ENCODE measurements around the gene MANSC4. TPM values are rescaled to one million over a fixed set of nuclear protein-coding genes. Genes with fewer than 3 reads are reported as not detected.

MANSC4 gene
- polyA plus RNA-seq, 2 donors: not detected

DNA sequence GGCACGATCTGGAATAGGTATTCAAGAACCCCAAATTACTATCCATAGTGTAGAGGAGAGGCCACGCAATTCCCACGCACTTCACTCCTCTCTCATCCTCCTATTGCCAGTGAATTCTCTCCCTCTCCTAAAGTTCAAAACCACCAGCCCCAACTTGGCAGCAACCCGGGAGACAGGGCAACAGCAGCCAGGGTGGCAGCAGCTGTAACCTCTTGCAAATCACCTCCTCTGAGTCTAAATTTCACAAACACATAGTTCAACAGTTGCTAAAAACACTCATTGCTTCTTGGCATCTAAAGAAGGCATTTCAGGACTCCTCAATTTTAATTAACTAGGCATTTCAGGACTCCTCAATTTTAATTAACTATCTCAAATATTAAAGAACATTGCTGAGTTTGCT is 37.7 kb upstream of the MANSC4 start:
- Histone ChIP-seq H3K27me3 (ENCODE audit: control insufficient read depth in 1 of 2, insufficient read depth in 2 of 2, low read length in 2 of 2) (no peaks in the 10 kb centered on the region), H3K27ac (ENCODE audit: low read depth in 2 of 2, low read length in 1 of 2) (no peak overlapping the region), H3K36me3 (ENCODE audit: control insufficient read depth in 2 of 2, insufficient read depth in 2 of 2, low read length in 1 of 2) (no peaks in the 10 kb centered on the region), H3K9me3 (ENCODE audit: control insufficient read depth in 2 of 2, insufficient read depth in 1 of 2, low read depth in 1 of 2, low read length in 1 of 2) (no peaks in the 10 kb centered on the region), H3K4me3 (ENCODE audit: low read depth in 1 of 2, low read length in 2 of 2) (no peak overlapping the region), H3K4me1 (ENCODE audit: control insufficient read depth in 2 of 2, insufficient read depth in 2 of 2, low read length in 1 of 2) (no peaks in the 10 kb centered on the region)
- 82 to 89% methylated on average over 4 of the region's 4 CpGs for WGBS, 2 donors

DNA sequence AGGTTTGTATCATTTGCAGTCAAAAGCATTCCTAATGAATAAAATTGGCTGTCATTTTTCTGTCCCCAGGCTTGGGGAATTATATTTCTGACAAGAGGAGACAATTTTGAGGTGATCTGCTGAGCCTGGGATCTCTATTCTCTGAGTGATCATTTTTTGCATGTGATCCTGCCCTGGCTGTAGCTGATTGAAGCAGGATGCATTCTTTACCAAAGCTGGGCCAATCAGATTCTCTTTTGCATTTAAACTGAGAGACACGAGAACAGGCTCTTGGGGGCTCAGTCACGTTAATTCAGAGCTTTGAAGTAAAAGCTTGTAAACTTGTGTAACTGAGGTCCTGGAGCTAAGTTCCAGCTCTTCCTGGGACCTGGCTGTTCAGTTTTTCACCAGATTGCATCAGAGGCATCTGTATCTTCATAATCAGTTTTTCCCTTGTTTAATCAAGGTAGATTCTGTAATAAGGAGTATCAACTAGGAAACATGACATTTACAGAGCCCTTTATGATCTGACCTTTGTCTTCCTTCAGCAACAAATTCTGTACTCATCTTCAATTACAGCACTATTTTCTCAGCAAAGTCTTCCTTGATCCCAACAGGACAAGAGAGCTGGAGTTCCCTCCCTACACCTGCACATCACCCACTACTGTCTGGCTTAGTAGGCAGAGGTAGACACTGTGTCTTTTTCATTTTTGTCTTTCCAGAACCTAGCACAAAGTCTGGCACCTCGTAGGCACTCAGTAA is 35.0 kb upstream of the MANSC4 start:
- Histone ChIP-seq H3K27ac (ENCODE audit: low read depth in 2 of 2, low read length in 1 of 2) (no peak overlapping the region), H3K4me1 (ENCODE audit: control insufficient read depth in 2 of 2, insufficient read depth in 2 of 2, low read length in 1 of 2) (no peaks in the 10 kb centered on the region), H3K36me3 (ENCODE audit: control insufficient read depth in 2 of 2, insufficient read depth in 2 of 2, low read length in 1 of 2) (no peaks in the 10 kb centered on the region), H3K27me3 (ENCODE audit: control insufficient read depth in 1 of 2, insufficient read depth in 2 of 2, low read length in 2 of 2) (no peaks in the 10 kb centered on the region), H3K4me3 (ENCODE audit: low read depth in 1 of 2, low read length in 2 of 2) (no peak overlapping the region), H3K9me3 (ENCODE audit: control insufficient read depth in 2 of 2, insufficient read depth in 1 of 2, low read depth in 1 of 2, low read length in 1 of 2) (no peaks in the 10 kb centered on the region)
- WGBS, 2 donors: 50 to 53% methylated on average over 3 of the region's 3 CpGs

DNA sequence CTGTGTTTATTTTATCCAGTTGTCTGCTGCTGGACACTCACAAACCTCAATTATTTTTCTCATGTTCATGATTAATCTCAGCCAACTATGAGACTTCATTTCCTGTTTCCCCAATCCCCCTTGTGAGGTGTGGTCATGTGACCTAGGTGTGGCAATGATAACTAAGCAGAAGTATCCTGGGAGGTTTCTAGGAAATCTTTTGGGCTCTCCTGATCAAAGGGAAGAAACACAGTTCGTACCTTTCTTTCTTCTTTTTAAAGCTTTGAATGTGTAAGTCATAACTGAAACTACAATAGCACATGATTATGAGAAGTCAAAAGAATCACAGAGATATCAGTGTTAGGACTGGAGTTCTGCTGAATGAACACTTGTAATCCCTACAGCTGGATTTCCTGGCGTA is 34.4 kb upstream of the MANSC4 start:
- no peak overlapping the region for H3K4me3 ChIP-seq (ENCODE audit: low read depth in 1 of 2, low read length in 2 of 2)
- no peaks in the 10 kb centered on the region for H3K36me3 ChIP-seq (ENCODE audit: control insufficient read depth in 2 of 2, insufficient read depth in 2 of 2, low read length in 1 of 2)
- H3K4me1 ChIP-seq (ENCODE audit: control insufficient read depth in 2 of 2, insufficient read depth in 2 of 2, low read length in 1 of 2): no peaks in the 10 kb centered on the region
- no peak overlapping the region for H3K27ac ChIP-seq (ENCODE audit: low read depth in 2 of 2, low read length in 1 of 2)
- H3K27me3 ChIP-seq (ENCODE audit: control insufficient read depth in 1 of 2, insufficient read depth in 2 of 2, low read length in 2 of 2): no peaks in the 10 kb centered on the region
- no peaks in the 10 kb centered on the region for H3K9me3 ChIP-seq (ENCODE audit: control insufficient read depth in 2 of 2, insufficient read depth in 1 of 2, low read depth in 1 of 2, low read length in 1 of 2)
- WGBS, 2 donors: 63 to 80% methylated on average over 2 of the region's 2 CpGs

DNA sequence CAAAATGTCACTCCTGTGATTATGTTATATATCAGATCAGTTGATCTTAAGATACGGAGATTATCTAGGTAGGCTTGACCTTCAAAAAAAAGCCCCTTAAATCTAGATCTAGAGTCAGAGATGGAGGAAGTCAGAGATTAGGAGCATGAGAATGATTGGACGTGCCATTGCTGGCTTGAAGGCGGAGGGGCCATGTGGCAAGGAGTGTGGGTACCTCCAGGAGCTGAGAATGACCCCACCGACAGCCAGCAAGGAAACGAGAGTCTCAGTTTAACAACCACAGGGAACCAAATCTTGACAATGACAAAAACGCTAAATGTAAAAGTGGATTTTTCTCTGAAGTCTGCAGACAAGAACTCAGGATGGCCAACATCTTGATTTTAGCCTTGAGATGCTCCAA is 32.5 kb upstream of the MANSC4 start:
- Histone ChIP-seq H3K9me3 (ENCODE audit: control insufficient read depth in 2 of 2, insufficient read depth in 1 of 2, low read depth in 1 of 2, low read length in 1 of 2) (no peaks in the 10 kb centered on the region), H3K27me3 (ENCODE audit: control insufficient read depth in 1 of 2, insufficient read depth in 2 of 2, low read length in 2 of 2) (no peaks in the 10 kb centered on the region), H3K4me3 (ENCODE audit: low read depth in 1 of 2, low read length in 2 of 2) (no peak overlapping the region), H3K36me3 (ENCODE audit: control insufficient read depth in 2 of 2, insufficient read depth in 2 of 2, low read length in 1 of 2) (no peaks in the 10 kb centered on the region), H3K4me1 (ENCODE audit: control insufficient read depth in 2 of 2, insufficient read depth in 2 of 2, low read length in 1 of 2) (no peaks in the 10 kb centered on the region), H3K27ac (ENCODE audit: low read depth in 2 of 2, low read length in 1 of 2) (no peak overlapping the region)
- 78% methylated on average over 6 of the region's 6 CpGs for WGBS, 2 donors

DNA sequence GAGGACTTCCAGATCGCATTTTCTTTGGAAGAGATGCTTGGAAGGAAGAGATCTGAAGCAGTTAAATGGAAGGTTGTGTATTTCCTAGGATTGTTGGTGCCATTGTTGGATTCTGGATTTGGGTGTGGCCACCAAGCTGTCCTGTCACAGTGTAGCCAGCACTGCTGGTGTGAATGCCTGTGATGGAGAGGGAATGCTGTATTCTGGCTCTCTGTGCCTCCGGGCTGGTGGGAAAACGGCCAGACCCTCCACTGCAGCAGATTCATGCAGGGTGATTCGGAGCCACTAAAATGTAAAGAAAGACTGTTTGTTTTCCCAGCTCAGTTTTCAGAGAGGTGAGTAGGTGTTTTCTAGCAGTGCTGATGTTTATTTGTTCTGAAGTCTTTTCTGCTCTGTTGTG is 30.7 kb upstream of the MANSC4 start:
- Histone ChIP-seq H3K27me3 (ENCODE audit: control insufficient read depth in 1 of 2, insufficient read depth in 2 of 2, low read length in 2 of 2) (no peaks in the 10 kb centered on the region), H3K27ac (ENCODE audit: low read depth in 2 of 2, low read length in 1 of 2) (no peak overlapping the region), H3K9me3 (ENCODE audit: control insufficient read depth in 2 of 2, insufficient read depth in 1 of 2, low read depth in 1 of 2, low read length in 1 of 2) (no peaks in the 10 kb centered on the region), H3K4me1 (ENCODE audit: control insufficient read depth in 2 of 2, insufficient read depth in 2 of 2, low read length in 1 of 2) (no peaks in the 10 kb centered on the region), H3K4me3 (ENCODE audit: low read depth in 1 of 2, low read length in 2 of 2) (no peak overlapping the region), H3K36me3 (ENCODE audit: control insufficient read depth in 2 of 2, insufficient read depth in 2 of 2, low read length in 1 of 2) (no peaks in the 10 kb centered on the region)
- WGBS, 2 donors: 52 to 54% methylated on average over 4 of the region's 4 CpGs

DNA sequence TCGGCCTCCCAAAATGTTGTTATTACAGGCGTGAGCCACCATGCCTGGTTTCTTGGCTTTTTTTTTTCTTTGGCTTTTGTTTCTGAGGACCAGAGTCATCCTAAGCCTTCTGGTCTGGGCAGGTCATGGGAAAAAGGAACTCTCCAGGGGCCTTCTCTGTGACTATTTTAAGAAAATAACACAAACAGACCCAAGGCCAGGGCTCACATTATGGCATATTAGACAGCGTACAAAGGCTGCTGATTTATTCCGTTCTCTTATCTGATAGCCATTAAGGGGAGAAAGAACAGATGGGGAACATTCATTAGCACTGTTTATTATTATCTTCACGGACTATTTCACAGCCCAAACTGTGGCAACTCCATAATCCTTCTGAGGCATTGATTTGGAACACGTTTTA is 28.8 kb upstream of the MANSC4 start:
- no peak overlapping the region for H3K4me3 ChIP-seq (ENCODE audit: low read depth in 1 of 2, low read length in 2 of 2)
- no peak overlapping the region for H3K27ac ChIP-seq (ENCODE audit: low read depth in 2 of 2, low read length in 1 of 2)
- H3K36me3 ChIP-seq (ENCODE audit: control insufficient read depth in 2 of 2, insufficient read depth in 2 of 2, low read length in 1 of 2): no peaks in the 10 kb centered on the region
- 57 to 58% methylated on average over 6 of the region's 6 CpGs for WGBS, 2 donors
- no peaks in the 10 kb centered on the region for H3K27me3 ChIP-seq (ENCODE audit: control insufficient read depth in 1 of 2, insufficient read depth in 2 of 2, low read length in 2 of 2)
- no peaks in the 10 kb centered on the region for H3K9me3 ChIP-seq (ENCODE audit: control insufficient read depth in 2 of 2, insufficient read depth in 1 of 2, low read depth in 1 of 2, low read length in 1 of 2)
- no peaks in the 10 kb centered on the region for H3K4me1 ChIP-seq (ENCODE audit: control insufficient read depth in 2 of 2, insufficient read depth in 2 of 2, low read length in 1 of 2)

DNA sequence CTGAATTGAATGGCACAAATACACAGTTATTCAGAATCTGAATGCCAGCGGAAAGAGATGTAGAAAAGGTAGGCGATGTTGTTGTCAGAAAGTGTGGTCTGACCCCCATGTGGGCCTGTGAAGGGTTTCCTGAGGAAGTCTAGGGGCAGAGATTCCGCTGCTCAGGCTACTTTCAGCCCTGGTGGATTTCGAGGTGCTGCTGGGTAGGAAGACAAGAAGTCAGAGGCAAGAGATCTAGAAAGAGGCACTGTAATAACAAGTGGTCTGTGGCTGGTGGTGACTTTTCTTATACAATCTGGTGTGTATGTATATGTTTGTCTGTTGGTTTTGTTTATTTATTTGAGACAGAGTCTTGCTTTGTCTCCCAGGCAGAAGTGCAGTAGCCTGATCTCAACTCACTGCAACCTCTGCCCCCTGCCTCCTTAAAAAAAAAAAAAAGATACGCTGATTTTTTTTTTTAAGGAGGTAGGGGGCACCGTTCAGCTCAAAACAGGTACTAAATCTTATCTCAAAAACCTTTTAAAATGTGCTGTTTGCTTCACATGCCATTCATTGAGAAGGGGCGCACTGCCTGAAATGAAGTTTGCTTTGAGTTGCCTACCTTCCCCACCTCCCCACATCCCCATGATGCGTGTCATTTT is 27.1 kb upstream of the MANSC4 start:
- Histone ChIP-seq H3K9me3 (ENCODE audit: control insufficient read depth in 2 of 2, insufficient read depth in 1 of 2, low read depth in 1 of 2, low read length in 1 of 2) (no peaks in the 10 kb centered on the region), H3K27ac (ENCODE audit: low read depth in 2 of 2, low read length in 1 of 2) (no peak overlapping the region), H3K4me1 (ENCODE audit: control insufficient read depth in 2 of 2, insufficient read depth in 2 of 2, low read length in 1 of 2) (no peaks in the 10 kb centered on the region), H3K4me3 (ENCODE audit: low read depth in 1 of 2, low read length in 2 of 2) (no peak overlapping the region), H3K36me3 (ENCODE audit: control insufficient read depth in 2 of 2, insufficient read depth in 2 of 2, low read length in 1 of 2) (no peaks in the 10 kb centered on the region), H3K27me3 (ENCODE audit: control insufficient read depth in 1 of 2, insufficient read depth in 2 of 2, low read length in 2 of 2) (no peaks in the 10 kb centered on the region)
- WGBS, 2 donors: 65 to 68% methylated on average over 8 of the region's 8 CpGs

DNA sequence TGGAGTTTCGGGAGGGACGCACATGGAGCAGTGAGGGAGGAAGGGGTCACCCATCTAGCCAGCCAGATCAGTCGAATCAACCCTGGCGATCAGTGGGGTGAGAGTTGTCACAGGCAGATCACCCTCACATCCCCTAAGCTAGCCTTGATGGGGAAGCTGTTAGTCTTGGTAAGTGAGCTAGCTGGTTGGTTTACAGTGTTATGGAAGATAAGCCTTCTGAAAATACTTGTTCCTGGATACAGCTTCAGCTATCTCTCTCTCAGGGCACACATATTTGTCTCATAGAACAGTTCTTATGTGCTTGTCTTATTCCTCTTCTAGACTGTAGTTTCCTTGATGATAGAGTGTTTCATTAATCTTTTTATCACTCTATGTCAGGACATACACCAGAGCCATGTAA is 26.2 kb upstream of the MANSC4 start:
- no peaks in the 10 kb centered on the region for H3K9me3 ChIP-seq (ENCODE audit: control insufficient read depth in 2 of 2, insufficient read depth in 1 of 2, low read depth in 1 of 2, low read length in 1 of 2)
- H3K4me3 ChIP-seq (ENCODE audit: low read depth in 1 of 2, low read length in 2 of 2): no peak overlapping the region
- H3K36me3 ChIP-seq (ENCODE audit: control insufficient read depth in 2 of 2, insufficient read depth in 2 of 2, low read length in 1 of 2): peaks cover 0 to 4% of the 10 kb centered on the region in 2 donors
- no peaks in the 10 kb centered on the region for H3K4me1 ChIP-seq (ENCODE audit: control insufficient read depth in 2 of 2, insufficient read depth in 2 of 2, low read length in 1 of 2)
- WGBS, 2 donors: 97 to 98% methylated on average over 4 of the region's 4 CpGs
- no peak overlapping the region for H3K27ac ChIP-seq (ENCODE audit: low read depth in 2 of 2, low read length in 1 of 2)
- no peaks in the 10 kb centered on the region for H3K27me3 ChIP-seq (ENCODE audit: control insufficient read depth in 1 of 2, insufficient read depth in 2 of 2, low read length in 2 of 2)

DNA sequence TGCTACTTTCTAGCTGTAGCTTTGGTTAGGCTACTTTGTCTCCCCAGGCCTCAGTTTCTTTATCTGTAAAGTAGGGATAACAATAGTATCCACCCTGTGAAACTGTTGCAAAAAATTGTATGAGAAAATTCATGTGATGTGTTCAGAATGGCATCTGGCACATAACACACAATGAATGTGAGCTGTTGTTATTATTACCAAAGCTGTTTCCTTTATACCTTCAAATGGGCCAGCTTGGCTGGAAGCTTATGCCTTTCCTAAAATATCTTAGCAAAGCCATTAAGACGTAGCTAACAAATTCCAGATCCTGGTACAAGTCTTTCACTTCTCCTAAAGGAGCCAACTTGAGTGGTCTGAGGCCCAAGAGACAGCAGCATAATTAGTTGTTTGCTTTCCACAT is 25.2 kb upstream of the MANSC4 start:
- no peak overlapping the region for H3K4me3 ChIP-seq (ENCODE audit: low read depth in 1 of 2, low read length in 2 of 2)
- no peak overlapping the region for H3K27ac ChIP-seq (ENCODE audit: low read depth in 2 of 2, low read length in 1 of 2)
- no peaks in the 10 kb centered on the region for H3K4me1 ChIP-seq (ENCODE audit: control insufficient read depth in 2 of 2, insufficient read depth in 2 of 2, low read length in 1 of 2)
- no peaks in the 10 kb centered on the region for H3K9me3 ChIP-seq (ENCODE audit: control insufficient read depth in 2 of 2, insufficient read depth in 1 of 2, low read depth in 1 of 2, low read length in 1 of 2)
- 0 to 45% methylated on average over 1 of the region's 1 CpG for WGBS, 2 donors
- peaks cover 0 to 4% of the 10 kb centered on the region in 2 donors for H3K36me3 ChIP-seq (ENCODE audit: control insufficient read depth in 2 of 2, insufficient read depth in 2 of 2, low read length in 1 of 2)
- H3K27me3 ChIP-seq (ENCODE audit: control insufficient read depth in 1 of 2, insufficient read depth in 2 of 2, low read length in 2 of 2): no peaks in the 10 kb centered on the region

DNA sequence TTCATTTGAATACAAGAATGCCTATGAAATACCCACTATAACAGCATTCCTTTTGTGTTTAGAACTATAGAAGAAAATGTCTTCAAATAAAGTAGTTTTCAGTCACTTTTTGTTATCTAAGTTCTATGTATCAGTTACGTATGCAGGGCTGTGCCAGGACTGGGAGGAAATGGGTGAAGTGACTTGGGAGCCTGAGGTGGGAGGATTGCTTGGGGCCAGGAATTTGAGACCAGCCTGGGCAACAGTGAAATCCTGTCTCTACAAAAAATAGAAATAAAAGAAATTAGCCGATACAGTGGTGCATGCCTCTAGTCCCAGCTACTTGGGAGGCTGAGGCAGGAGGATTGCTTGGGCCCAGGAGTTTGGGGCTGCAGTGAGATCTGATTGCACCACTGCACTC is 22.9 kb upstream of the MANSC4 start:
- Histone ChIP-seq H3K27me3 (ENCODE audit: control insufficient read depth in 1 of 2, insufficient read depth in 2 of 2, low read length in 2 of 2) (no peaks in the 10 kb centered on the region), H3K9me3 (ENCODE audit: control insufficient read depth in 2 of 2, insufficient read depth in 1 of 2, low read depth in 1 of 2, low read length in 1 of 2) (no peaks in the 10 kb centered on the region), H3K36me3 (ENCODE audit: control insufficient read depth in 2 of 2, insufficient read depth in 2 of 2, low read length in 1 of 2) (peaks cover under 1 to 4% of the 10 kb centered on the region in 2 donors), H3K27ac (ENCODE audit: low read depth in 2 of 2, low read length in 1 of 2) (no peak overlapping the region), H3K4me1 (ENCODE audit: control insufficient read depth in 2 of 2, insufficient read depth in 2 of 2, low read length in 1 of 2) (no peaks in the 10 kb centered on the region), H3K4me3 (ENCODE audit: low read depth in 1 of 2, low read length in 2 of 2) (no peak overlapping the region)
- WGBS, 2 donors: 84 to 90% methylated on average over 2 of the region's 2 CpGs

Data from esophagus (tissue), 2 donors.